Measurements from ENCODE around the gene TMEM221. TPM values are rescaled to one million over a fixed set of nuclear protein-coding genes. Genes with fewer than 3 reads are reported as not detected.

Gene TMEM221
- total RNA-seq, 1 donor from 2014 or later = 0.49 TPM

- Histone ChIP-seq H3K4me1 (peaks cover 12% of the 10 kb centered on the region), H3K27me3 (no peaks in the 10 kb centered on the region), H3K4me3 (peak overlapping the region; percentile 44 to 45), H3K9me3 (no peaks in the 10 kb centered on the region), H3K27ac (peak overlapping the region; percentile 83), H3K36me3 (no peaks in the 10 kb centered on the region)
- DNase-seq (ENCODE audit: extremely low spot score in 2 of 2) = no peak
- no peak for TF ChIP-seq POLR2AphosphoS5 (IDR thresholded peaks at IDR 0.05; ENCODE audit: insufficient read depth in 1 of 2, low read depth in 1 of 2)
- TF ChIP-seq POLR2A (IDR thresholded peaks at IDR 0.05) = no peak
- TF ChIP-seq CTCF (IDR thresholded peaks at IDR 0.05) = no peak
- intact Hi-C loops (cut with DNase I) = no loop called here
Observed at GRCh38 chr19:17404621-17405249, 43.7 kb downstream of the TMEM221 start.

- Histone ChIP-seq H3K4me1 (peaks cover 12% of the 10 kb centered on the region), H3K36me3 (no peaks in the 10 kb centered on the region), H3K4me3 (peak overlapping the region; percentile 44 to 45), H3K27ac (peak overlapping the region; percentile 83), H3K27me3 (no peaks in the 10 kb centered on the region), H3K9me3 (no peaks in the 10 kb centered on the region)
- DNase-seq (ENCODE audit: extremely low spot score in 2 of 2) = no peak
- TF ChIP-seq POLR2AphosphoS5 (IDR thresholded peaks at IDR 0.05; ENCODE audit: insufficient read depth in 1 of 2, low read depth in 1 of 2) (no peak), CTCF (IDR thresholded peaks at IDR 0.05) (no peak), POLR2A (IDR thresholded peaks at IDR 0.05) (no peak)
- intact Hi-C loops (cut with DNase I) = no loop called here
Observed at GRCh38 chr19:17404015-17404414, 44.5 kb downstream of the TMEM221 start.

GRCh38 chr19:17402982-17403855 lies 45.2 kb downstream of the TMEM221 start:
- no peaks in the 10 kb centered on the region for H3K9me3 ChIP-seq
- no peak for TF ChIP-seq POLR2AphosphoS5 (IDR thresholded peaks at IDR 0.05; ENCODE audit: insufficient read depth in 1 of 2, low read depth in 1 of 2)
- TF ChIP-seq CTCF (IDR thresholded peaks at IDR 0.05) = no peak
- no peak for TF ChIP-seq POLR2A (IDR thresholded peaks at IDR 0.05)
- peak overlapping the region; percentile 44 to 45 for H3K4me3 ChIP-seq
- no peak for DNase-seq (ENCODE audit: extremely low spot score in 2 of 2)
- peaks cover 12% of the 10 kb centered on the region for H3K4me1 ChIP-seq
- peak overlapping the region; percentile 83 for H3K27ac ChIP-seq
- no peaks in the 10 kb centered on the region for H3K27me3 ChIP-seq
- intact Hi-C loops (cut with DNase I) = no loop called here
- no peaks in the 10 kb centered on the region for H3K36me3 ChIP-seq

GRCh38 chr19:17401628-17402027 lies 46.8 kb downstream of the TMEM221 start:
- Histone ChIP-seq H3K27ac (no peak overlapping the region), H3K36me3 (no peaks in the 10 kb centered on the region), H3K4me3 (no peak overlapping the region), H3K9me3 (no peaks in the 10 kb centered on the region), H3K27me3 (no peaks in the 10 kb centered on the region), H3K4me1 (peaks cover 10% of the 10 kb centered on the region)
- intact Hi-C loops (cut with DNase I) = no loop called here
- no peak for DNase-seq (ENCODE audit: extremely low spot score in 2 of 2)
- TF ChIP-seq POLR2AphosphoS5 (IDR thresholded peaks at IDR 0.05; ENCODE audit: insufficient read depth in 1 of 2, low read depth in 1 of 2) (no peak), POLR2A (IDR thresholded peaks at IDR 0.05) (no peak), CTCF (IDR thresholded peaks at IDR 0.05) (no peak)
